Measurements from ENCODE around the gene VPS13D. TPM values are rescaled to one million over a fixed set of nuclear protein-coding genes. Genes with fewer than 3 reads are reported as not detected.

VPS13D gene
- total RNA-seq, 1 experiment from 2014 or later = 6.8 TPM

DNA sequence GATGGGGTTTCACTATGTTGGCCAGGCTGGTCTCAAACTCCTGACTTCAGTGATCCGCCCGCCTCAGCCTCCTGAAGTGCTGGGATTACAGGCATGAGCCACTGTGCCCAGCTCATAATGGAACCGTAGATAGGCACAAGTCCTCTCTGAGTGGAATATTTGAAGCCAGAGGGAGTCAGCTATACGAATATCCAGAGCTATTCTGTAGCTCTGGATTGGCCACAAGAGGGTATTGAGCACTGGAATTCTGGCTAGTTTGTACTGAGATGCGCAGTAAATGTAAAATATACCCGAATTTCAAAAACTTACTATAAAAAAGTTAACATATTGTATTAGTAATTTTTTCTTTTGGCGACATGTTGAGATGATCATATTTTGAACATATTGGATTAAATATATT is 851 bp upstream of the VPS13D start:
- no peak for DNase-seq (ENCODE audit: low spot score)

- DNase-seq (ENCODE audit: low spot score) = no peak
Measured at GRCh38 chr1:12229386-12229834, 420 bp upstream of the VPS13D start.

- DNase-seq (ENCODE audit: low spot score) = no peak
Measured at GRCh38 chr1:12230549-12231275, 882 bp downstream of the VPS13D start.

- no peak for DNase-seq (ENCODE audit: low spot score)
Measured at GRCh38 chr1:12231276-12231595, 1.4 kb downstream of the VPS13D start.

GRCh38 chr1:12232221-12232620 is 2.4 kb downstream of the VPS13D start:
- DNase-seq (ENCODE audit: low spot score) = no peak

DNA sequence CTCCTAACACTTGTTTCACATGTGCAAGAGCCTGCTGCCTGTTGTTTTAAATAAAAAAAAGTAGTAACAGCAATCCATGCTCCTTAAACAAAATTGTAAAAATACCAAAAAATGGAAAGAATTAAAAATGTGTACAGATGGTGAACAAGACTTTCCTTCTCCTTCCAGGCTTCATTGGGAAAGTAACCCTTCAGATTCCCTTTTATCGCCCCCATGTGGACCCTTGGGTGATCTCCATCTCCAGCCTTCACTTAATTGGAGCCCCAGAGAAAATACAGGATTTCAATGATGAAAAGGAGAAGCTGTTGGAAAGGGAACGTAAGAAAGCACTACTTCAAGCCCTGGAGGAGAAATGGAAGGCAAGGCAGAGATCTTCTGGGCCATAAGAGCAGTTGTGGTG is 14.2 kb downstream of the VPS13D start:
- DNase-seq (ENCODE audit: low spot score) = no peak

GRCh38 chr1:12244585-12244984 is 14.8 kb downstream of the VPS13D start:
- DNase-seq (ENCODE audit: low spot score) = no peak

- DNase-seq (ENCODE audit: low spot score) = no peak
Measured at GRCh38 chr1:12245116-12245515, 15.3 kb downstream of the VPS13D start.

DNA sequence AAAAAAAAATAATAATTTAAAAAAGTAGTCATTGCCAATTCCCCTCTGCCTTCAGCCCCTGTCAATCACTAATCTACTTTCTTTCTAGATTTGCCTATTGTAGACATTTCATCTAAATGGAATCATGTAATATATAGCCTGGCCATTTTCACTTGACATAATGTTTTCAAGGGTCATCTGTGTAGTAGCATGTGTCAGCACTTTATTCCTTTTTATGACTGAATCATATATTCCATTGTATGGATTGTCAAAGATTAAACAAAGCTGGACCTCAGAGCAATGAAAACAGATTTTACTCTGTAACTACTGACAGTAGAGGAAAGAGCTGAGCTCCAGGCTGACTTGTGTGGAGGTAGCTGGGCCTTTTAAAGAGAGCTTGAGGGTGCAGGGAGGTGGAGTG is 15.9 kb downstream of the VPS13D start:
- no peak for DNase-seq (ENCODE audit: low spot score)

DNA sequence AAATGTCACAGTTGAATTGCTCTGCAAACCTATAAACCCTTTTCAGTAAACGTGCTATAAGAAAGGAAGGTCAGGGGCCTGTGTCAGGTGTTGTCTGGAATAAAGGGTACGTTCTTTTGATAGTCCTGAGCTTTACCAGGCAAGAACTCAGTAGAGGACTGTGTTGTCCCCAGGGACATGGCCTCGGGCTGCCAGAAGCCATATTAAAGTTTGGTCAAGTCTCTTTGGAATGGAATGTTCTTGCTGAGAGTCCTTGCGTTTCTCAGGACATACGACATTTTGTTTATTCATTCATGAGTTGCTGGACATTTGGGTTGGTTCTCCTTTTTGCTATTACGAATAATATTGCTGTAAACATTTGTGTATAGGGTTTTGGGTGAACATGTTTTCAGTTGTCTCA is 16.8 kb downstream of the VPS13D start:
- DNase-seq (ENCODE audit: low spot score) = no peak

GRCh38 chr1:12249181-12249580 is 19.4 kb downstream of the VPS13D start:
- no peak for DNase-seq (ENCODE audit: low spot score)

DNA sequence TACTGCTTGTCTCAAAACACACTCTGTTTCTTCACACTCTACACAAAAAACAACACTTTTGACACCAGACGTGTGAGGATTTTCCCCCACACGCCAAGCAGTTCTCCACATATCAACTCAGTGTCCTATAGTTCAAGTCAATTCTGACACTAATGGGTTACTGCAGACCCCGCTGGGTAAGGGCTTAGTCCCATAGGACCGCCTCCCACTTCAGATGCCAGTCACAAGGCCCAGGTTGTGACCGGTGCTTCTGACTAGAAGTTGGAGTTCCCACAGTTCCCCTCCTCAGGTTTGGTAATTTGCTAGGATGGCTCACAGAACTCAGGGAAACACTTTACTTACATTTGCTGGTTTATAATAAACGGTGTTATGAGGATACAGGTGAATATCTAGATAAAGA is 19.9 kb downstream of the VPS13D start:
- DNase-seq (ENCODE audit: low spot score) = no peak

GRCh38 chr1:12251442-12251841 is 21.6 kb downstream of the VPS13D start:
- no peak for DNase-seq (ENCODE audit: low spot score)

DNA sequence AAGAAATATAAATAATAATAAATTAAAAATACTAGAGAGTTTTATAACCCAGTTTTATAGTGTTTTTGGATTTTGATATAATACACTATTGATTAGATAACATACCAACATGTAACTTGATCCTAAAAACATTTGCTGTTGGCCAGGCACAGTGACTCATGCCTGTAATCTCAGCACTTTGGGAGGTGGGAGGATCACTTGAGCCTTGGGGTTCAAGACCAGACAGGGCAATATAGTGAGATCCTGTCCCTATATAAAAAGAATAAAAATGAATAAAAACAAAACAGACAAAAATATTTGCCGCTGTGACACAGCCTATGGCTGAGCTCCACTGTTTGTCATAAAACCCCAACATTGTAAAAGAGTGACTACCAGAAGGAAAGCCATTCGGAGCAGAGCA is 26.1 kb downstream of the VPS13D start:
- no peak for DNase-seq (ENCODE audit: low spot score)

DNA sequence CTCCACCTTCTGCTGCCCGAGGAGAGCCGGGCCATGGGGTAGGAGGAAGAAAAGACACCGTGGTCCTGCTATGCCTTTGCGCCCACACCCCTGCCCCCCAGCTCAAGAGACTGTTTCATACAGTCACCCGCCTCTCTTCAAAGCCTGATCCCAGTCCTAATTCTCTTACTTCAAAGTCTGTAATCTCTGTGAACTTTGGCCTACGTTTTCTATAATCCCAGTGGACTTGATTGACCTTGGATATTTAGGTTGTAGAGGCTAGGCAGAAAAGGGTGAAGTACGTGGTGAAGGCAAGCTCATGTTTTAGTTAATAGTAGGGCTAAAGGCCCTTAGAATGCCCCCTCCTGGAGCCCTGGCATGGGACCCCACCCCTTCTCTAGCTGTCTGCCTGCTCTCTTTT is 28.4 kb downstream of the VPS13D start:
- DNase-seq (ENCODE audit: low spot score) = no peak

DNA sequence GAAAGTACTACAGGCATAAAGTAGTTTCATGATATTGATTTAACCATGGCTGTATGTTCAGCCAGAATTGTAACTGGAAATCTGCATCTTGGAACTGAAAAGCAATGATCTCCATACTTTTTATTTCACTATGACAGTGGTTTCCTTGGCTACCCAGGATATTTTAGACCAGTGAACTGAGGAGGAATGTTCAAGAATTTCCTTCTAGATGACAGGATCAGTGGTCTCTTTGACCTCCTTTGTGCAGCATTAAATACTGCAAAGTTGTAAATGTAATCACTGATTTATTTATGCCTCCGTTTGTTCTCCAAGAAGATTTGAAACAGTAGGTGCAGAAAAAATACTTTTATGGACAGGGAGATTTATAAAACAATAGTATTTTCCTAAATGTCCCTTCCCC is 39.5 kb downstream of the VPS13D start:
- DNase-seq (ENCODE audit: low spot score) = no peak

- DNase-seq (ENCODE audit: low spot score) = no peak
Measured at GRCh38 chr1:12271033-12271432, 41.2 kb downstream of the VPS13D start.

- DNase-seq (ENCODE audit: low spot score) = no peak
Measured at GRCh38 chr1:12272770-12273169, 42.9 kb downstream of the VPS13D start.

DNA sequence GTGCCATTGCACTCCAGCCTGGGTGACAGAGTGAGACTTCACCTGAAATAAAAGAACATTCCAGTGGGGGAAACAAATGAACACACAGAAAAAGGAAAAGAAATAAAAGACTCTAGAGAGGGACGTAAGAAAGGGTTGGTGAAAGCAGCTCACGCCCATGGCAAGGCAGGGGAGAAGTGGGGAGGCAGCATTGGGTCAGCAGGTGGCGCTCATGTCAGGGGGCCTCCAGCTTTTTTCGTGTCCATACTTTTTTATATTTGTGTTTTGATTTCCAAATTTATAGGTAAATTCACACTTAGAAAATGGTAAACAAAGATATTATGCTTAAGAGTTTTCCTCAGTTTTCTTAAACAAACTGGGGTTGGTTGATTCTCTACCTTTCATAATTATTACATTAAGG is 45.5 kb downstream of the VPS13D start:
- no peak for DNase-seq (ENCODE audit: low spot score)

DNA sequence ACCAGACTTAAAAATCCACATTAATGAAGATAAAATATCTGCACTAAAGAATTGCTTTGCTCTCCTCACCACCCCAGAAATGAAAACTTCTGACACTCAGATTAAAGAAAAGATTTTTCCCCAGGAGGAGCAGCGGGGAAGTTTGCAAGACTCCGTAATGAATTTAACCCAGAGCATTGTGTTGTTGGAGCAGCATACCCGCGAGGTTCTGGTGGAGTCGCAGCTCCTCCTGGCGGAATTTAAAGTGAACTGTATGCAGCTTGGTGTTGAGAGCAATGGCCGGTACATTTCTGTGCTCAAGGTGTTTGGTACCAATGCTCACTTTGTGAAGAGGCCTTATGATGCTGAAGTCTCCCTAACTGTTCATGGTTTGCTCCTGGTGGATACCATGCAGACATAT is 46.4 kb downstream of the VPS13D start:
- no peak for DNase-seq (ENCODE audit: low spot score)

- DNase-seq (ENCODE audit: low spot score) = no peak
Measured at GRCh38 chr1:12279003-12279402, 49.2 kb downstream of the VPS13D start.

- no peak for DNase-seq (ENCODE audit: low spot score)
Measured at GRCh38 chr1:12279728-12280464, 50.1 kb downstream of the VPS13D start.

GRCh38 chr1:12282142-12282541 is 52.3 kb downstream of the VPS13D start:
- no peak for DNase-seq (ENCODE audit: low spot score)

GRCh38 chr1:12284486-12284885 is 54.7 kb downstream of the VPS13D start:
- no peak for DNase-seq (ENCODE audit: low spot score)

All from A172 (cell line).